ENCODE data around the gene ASF1B.
A peak's percentile ranks its signal among the peaks of the same experiment; 100 is the strongest.

The ASF1B gene

DNA sequence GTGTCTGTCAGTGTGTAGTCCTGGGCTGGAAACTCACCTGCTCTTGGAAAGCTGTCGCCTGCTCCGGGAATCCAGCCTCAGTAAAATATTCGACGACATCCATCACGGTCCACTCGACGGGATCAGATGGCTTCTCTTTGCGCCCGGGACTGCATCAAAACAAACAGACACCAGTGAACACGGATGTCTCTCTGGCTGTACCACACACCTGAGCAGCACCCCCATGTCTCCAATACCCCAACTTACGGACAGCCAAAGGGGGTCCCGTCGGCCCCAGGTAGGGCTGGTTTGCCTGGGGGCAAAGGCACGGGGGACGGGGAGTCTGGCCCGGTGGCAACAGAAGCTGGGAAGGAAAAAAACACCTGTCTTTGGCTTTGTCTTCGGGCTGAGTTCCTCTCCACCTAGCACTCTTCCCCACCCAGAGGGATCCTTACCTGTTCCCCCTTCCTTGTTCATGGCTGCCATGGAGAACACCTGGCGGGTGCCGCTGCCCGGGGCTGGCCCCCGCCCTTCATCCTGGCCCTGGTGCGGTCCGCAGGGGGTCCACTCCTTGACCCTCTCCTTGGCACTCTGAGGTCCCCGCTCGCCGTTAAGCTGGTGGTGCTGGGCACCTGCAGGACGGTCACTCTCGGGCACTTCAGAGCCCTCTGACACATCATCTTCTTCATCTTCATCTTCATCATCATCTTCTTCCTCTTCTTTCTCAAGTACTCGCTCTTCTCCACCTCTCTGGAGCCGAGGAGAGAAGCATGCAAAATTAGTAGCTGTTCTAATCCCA lies 47.6 kb downstream of the ASF1B start:
- DNase-seq (ENCODE audit: low read depth in 1 of 2, low spot score in 1 of 2): no peak

DNA sequence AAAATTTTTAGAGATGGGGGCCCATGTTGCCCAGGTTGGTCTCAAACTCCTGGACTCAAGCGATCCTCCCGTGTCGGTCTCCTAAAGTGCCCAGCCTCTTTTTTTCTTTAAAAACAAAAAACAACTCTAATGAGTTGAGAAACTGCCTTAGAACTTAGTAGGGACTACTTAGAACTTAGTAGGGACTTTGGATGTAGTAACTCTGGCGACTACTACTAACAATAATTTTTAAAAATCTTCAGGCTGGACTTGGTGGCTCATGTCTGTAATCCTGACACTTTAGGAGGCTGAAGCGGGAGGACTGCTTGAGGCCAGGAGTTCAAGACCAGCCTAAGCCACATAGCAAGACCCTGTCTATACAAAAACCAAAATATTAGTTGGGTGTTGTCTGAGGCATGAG lies 50.3 kb downstream of the ASF1B start:
- no peak for DNase-seq (ENCODE audit: low read depth in 1 of 2, low spot score in 1 of 2)

DNA sequence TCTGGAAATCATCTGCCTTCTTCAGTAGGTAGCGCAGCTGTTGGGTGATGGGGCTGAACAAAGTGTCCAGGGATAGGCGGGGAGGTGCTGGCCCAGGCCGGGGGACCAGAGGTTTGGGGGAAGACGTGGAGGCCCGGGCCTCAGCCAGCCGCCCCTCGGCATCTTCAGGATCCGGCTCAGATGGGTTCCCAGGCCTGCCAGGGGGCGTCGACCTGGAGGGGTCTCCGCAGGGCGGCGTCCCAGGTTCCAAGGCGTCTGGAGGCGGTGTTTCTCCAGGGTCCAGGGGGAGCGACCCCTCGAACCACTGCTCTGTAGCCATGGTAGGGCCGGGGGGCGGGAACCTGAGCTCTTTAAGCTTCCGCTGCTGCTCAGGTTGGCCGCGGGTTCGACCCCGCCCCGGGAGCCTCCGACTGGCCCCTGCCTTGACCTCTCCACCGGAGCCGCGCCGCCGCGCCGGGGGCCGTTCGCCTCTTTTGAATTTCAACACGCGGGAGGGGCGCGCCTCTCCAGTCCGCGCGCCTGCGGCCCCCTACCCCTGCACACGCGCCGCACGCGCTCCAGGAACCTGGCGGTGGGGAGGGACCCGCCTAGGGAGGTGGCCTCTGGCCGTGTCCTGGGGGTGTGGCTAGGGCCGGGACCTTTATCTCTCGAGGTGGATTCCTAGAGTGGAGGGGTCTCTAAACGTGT lies 50.9 kb downstream of the ASF1B start, which contains the start of gene C19orf67:
C19orf67 (minus strand) TSS at position 475 of the 687 bp plus-strand sequence; CDS start at position 319, 156 bp downstream.
- no peak for DNase-seq (ENCODE audit: low read depth in 1 of 2, low spot score in 1 of 2)

DNA sequence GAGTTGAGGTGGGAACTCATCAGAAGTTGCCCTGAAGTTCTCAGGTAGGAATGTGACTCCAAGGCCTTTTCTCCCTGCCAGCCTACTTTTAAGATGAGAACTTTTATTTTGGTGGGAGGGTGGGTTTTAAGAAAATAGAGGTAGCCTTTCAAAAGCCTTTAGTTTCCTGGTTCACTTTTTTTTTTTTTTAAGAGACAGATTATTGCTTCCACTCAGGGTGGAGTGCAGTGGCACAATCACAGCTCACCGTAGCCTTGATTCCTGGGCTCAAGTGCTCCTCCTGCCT lies 53.8 kb downstream of the ASF1B start:
- no peak for DNase-seq (ENCODE audit: low read depth in 1 of 2, low spot score in 1 of 2)

DNA sequence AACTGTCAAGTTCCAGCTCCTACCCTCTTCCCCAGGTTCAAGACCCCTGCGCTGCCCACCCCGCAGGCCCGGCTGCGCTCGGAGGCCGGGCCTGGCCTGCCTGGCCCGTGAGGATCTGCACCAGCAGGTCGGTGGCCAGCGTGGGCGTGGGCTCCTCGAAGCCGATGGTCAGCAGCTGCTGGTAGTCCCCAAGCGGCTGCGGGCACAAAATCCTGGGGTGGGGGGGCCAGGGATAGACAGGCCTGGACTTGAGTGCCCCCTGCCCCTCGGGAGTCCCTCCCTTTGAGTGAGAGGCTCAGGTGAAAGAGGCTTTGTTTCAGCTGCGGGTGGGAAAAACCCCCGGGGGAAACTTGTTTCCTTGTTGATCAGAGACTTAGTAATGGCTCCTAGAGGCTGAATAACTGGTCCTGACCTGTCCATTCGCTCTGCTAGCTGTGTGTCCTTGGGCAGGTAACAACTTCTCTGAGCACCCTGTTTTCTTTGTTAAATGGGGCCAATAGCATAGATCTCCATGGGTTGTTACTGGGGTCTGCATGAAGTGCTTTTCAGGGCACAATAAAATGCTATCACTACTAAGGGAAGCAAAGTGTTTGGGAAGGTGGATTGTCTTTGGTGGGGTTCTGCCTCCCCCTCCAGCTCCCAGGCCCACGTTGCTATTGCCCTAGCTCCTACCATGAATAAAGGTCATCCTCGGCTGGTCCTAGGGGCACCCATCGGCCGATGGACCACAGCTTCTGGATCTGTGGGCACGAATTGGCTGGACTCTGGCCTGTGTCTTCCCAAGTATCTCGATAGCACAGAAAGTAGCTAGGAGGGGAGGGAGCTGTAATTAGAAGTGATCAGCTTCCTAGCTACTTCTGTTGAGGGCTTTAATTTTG lies 54.4 kb downstream of the ASF1B start:
- DNase-seq (ENCODE audit: low read depth in 1 of 2, low spot score in 1 of 2): no peak

DNA sequence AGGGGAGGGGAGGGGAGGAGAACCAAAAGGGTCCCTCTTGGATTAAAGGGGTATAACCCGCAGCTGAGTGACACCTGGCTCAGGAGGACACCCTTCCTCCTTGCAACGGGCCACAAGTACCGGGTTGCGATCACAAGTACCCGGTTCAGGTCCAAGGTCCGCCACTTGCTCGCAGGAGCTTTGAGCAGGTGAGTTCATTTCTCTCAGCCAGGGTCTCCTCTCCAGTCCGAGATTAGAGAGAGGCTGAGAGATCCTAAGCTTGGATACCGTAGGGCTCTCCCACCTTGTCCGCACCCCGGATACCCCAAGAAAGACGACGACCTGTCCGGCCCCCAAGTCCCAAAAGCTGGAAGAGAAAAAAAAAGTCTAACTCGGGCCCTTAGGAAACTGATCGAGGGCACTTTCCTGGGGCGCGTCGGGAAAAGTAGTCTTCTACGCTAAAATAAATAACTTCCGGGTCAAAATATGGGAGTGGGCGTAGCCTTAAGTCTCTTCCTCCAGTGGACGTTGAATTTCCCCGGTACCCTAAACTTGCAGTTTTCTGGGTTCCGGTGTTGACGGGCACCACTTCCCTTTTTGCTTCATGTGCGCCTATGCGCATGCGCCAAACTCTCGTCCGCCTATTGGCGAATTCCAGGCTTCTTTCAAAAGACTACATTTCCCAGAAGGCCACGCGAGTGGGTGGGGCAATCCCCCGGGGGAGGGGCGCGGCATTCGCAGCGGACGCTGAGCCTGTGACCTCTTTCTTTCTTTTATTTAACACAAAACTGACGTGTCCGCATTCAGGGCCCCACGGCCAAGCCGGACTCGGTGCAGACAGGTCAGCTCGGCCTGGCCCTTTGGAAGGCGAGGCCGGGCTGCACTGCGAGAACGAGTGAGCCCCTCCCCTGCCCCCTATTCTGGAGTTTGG lies 55.2 kb downstream of the ASF1B start:
- DNase-seq (ENCODE audit: low read depth in 1 of 2, low spot score in 1 of 2): peak; percentile 98

DNA sequence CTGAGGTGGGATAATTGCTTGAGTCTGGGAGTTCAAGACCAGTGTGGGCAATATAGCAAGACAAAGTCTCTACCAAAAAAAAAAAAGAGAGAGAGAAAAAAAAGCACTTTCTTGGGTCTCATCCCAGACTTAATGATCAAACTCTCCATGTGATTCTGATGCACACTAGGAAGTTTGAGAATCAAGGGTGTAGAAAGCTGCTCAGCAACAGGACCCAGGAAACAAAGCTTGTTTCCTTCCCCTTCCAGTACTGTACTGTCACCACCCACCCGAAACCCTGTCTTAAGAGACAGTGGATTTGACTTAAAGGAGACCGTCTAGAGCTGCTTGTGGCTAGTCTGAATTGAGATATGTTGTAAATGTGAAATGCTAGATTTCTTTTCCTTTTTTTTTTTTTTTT lies 58.0 kb downstream of the ASF1B start:
- DNase-seq (ENCODE audit: low read depth in 1 of 2, low spot score in 1 of 2): no peak

DNA sequence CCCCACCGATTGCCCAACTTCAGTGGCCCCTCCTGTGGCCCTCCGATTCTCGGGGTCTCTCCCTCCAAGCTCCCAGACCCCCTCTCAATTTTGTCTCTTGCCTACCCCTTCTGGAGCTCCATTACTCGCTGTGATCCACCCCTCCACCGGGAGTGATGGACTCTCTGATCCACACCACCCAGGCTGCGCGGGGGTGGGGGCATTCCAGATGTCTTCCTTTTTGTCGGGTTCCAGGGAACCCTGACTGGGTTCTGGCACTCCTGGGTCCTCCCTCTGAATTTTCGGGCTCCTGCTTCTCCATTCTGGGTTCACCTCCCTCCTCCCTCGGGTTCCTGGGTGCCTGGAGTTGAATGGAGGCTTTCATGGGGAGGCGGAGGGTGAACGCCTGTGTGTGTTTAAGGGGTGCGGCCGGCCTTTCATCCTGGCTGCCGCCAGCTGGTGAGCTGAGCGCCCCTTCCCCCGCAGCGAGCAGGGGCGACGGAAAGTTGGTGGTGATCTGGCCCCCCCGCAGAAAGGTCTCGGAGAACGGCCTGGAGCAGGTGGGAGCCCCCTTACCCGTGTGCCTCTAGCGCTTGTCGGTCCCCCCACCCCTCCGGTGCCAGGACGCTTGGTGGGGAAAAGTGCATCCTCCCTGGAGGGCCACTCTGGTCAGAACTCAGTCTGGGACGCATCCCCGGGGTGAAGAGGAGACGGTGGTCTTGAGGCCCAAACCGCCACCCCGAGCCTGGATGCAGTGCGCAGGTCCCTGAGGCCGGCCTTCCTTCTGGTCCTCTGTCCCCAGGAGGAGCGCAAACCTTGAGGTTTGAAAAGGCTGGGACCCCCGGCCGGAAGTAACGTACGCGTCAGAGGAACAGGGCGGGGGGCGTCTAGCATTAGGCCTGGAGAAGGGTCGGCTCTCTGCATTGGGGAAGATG lies 62.2 kb downstream of the ASF1B start:
- DNase-seq (ENCODE audit: low read depth in 1 of 2, low spot score in 1 of 2): no peak

DNA sequence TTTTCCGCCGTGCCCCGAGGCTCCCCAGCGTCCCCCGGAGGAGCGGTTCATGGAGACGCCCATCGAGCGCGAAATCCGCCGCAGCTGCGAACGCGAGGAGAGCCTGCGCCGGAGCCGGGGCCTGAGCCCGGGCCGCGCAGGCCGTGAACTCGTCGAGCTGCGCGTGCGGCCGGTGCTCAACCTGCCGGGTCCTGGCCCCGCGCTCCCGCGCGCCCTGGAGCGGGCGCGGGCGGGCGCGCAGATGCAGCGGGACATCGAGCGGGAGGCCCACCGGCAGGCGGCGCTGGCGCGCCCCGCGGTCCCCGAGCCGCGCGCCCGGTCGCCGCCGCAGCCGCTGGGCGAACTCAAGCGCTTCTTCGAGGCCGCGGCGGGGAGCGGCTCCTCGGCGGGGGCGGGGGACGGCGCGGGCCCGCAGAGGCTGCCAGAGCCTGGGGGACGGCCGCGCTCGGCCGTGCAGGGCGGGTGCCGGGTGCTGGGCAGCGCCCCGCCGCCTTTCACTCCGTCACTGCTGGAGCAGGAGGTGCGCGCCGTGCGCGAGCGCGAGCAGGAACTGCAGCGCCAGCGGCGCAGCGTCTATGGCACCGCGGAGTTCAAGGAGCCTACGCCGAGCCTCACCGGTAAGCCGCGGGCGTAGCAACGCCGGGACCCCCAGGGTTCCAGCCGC lies 63.0 kb downstream of the ASF1B start:
- DNase-seq (ENCODE audit: low read depth in 1 of 2, low spot score in 1 of 2): peak; percentile 52 to 68

DNA sequence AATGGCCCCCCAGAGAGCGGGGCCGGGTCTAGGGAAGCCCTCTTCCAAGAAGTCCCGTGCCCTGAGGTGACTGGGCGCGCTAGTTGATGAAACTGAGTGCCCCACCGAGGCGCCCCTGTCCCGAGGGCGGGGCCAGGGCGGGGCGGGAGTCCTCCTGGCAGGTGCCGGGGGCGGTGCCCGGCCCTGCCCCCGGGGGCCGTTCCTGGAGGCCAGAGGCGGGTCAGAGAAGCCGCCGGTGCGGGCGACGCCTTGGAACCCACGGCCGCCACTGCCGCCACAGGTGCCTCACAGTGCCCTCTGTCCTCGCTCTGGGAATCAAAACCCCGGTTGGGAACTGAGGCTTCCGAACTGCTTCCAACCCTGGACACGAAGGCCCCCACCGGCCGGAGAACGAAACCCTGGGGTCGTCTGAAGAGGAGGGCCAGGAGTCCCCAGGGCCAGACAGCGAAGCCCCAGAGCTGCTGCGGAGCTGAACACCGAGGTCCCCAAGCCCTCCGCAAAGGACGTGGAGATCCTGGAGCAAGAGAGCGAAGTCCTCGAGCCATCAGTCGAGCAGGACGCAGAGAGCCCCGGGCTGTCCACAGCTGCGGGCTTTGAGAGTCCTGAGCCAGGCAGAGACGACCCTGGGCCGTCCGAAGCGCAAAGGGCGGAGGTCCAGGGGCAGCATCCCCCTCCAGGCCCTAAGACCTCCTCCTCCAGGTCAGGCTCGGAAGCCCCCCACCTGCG lies 63.7 kb downstream of the ASF1B start, which contains the start of gene MISP3:
MISP3 (plus strand) TSS at position 252 of the 726 bp plus-strand sequence. CDS start 524 bp downstream, outside the sequence.
- DNase-seq (ENCODE audit: low read depth in 1 of 2, low spot score in 1 of 2): no peak

DNA sequence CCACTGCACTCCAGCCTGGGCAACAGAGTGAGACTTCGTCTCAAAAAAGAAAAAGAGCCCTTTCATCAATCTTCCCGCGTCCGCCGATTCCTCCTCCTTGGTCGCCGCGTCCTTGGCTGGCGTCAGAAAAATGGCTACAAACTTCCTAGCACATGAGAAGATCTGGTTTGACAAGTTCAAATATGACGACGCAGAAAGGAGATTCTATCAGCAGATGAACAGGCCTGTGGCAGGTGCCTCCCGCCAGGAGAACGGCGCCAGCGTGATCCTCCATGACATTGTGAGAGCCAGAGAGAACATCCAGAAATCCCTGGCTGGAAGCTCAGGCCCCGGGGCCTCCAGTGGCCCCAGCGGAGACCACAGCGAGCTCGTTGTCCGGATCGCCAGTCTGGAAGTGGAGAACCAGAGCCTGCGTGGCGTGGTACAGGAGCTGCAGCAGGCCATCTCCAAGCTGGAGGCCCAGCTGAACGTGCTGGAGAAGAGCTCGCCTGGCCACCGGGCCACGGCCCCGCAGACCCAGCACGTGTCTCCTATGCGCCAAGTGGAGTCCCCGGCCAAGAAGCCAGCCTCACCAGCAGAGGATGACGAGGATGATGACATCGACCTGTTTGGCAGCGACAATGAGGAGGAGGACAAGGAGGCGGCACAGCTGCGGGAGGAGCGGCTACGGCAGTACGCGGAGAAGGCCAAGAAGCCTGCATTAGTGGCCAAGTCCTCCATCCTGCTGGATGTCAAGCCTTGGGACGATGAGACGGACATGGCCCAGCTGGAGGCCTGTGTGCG lies 65.9 kb downstream of the ASF1B start:
- no peak for DNase-seq (ENCODE audit: low read depth in 1 of 2, low spot score in 1 of 2)
